Hepatocyte (in vitro differentiated cells): Measurements from ENCODE around the gene DGKQ.
A peak's percentile ranks its signal among the peaks of the same experiment; 100 is the strongest.

ENCODE experiments used
- CTCF ChIP-seq: fragments of 200-600 bp; sonication (generic); IDR thresholded peaks from 2 replicates; pipeline ENCODE4 v1.5.1; 2016; ENCODE audit warnings: antibody characterized with exemption, mild to moderate bottlenecking; ENCODE audit not compliant: poor library complexity
- EZH2 ChIP-seq: fragments of 200-600 bp; sonication (generic); IDR thresholded peaks from 2 replicates; pipeline ENCODE4 v1.6.1; 2016; ENCODE audit warnings: antibody characterized with exemption, mild to moderate bottlenecking, borderline replicate concordance
- EZH2phosphoT487 ChIP-seq: fragments of 200-600 bp; sonication (generic); IDR thresholded peaks from one replicate; pipeline ENCODE4 v1.6.1; 2018; ENCODE audit warnings: antibody characterized with exemption, mild to moderate bottlenecking, low read depth, moderate library complexity; ENCODE audit not compliant: unreplicated experiment, severe bottlenecking

DNA sequence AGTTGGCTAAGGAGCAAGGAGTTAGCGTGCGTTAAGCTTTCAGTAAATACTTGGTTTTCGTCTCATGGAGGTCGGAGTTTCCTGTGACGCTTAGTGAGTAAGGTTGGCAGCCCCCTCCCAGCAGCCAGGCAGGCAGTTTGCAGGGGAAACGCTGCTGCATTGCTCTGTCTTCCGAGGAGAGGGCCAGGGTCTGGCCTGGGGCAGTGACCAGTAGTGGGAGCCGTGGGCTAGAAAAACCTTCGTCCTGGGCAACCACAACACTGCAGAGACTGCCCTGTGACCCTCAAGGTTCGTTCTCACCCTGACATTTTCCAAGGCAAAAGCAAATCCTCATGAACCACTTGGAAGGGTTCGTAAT lies 40.7 kb downstream of the DGKQ start:
- TF ChIP-seq CTCF (peak; percentile 21), EZH2 (no peak), EZH2phosphoT487 (no peak)
